Adipose tissue (tissue), 3 donors: Measurements from ENCODE around the gene IL1RL1. TPM values are rescaled to one million over a fixed set of nuclear protein-coding genes. Genes with fewer than 3 reads are reported as not detected.
"Not testable (repeated sequence)": the region's sequence is repeated elsewhere in the genome, so short reads cannot be mapped to it uniquely, and the experiment has no call there.

Experiments
- H3K27ac ChIP-seq: one replicate; pipeline ENCODE4 v1.5.1; 2013; ENCODE audit warnings: low read depth, low read length
- WGBS, 3 donors: extraction: QIAGEN DNeasy Blood & Tissue Kit; methylation state at CpG; one replicate each; pipeline ENCODE4 v1.1.7; 2013; 5-methylcytosine and 5-hydroxymethylcytosine counted together
- polyA plus RNA-seq, 3 donors: library from polyadenylated mRNA; stranded (reverse); fragments of 200-250 nt; gene quantifications; one replicate each; pipeline ENCODE4 v1.2.3, GENCODE V29; 2013
- donor health status: healthy with polysubstance abuse.
- donor health status: Bipolar disorder and iron deficiency.
- donor health status: healthy.

IL1RL1 gene
- polyA plus RNA-seq, 3 donors = 2.1 to 28.8 (median 5.6) TPM

GRCh38 chr2:102321941-102322719 lies 10.8 kb downstream of the IL1RL1 start:
- no peak overlapping the region for H3K27ac ChIP-seq

DNA sequence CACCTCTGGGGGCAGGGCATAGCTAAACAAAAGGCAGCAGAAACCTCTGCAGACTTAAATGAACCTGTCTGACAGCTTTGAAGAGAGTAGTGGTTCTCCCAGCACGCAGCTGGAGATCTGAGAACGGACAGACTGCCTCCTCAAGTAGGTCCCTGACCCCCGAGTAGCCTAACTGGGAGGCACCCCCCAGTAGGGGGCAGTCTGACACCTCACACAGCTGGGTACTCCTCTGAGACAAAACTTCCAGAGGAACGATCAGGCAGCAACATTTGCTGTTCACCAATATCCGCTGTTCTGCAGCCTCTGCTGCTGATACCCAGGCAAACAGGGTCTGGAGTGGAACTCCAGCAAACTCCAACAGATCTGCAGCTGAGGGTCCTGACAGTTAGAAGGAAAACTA lies 13.6 kb downstream of the IL1RL1 start:
- 78 to 98% (median 84%) methylated on average over 5 of the region's 5 CpGs for WGBS, 3 donors
- not testable (repeated sequence) for H3K27ac ChIP-seq

More at GRCh38 chr2:102321941-102322719, 10.8 kb downstream of the IL1RL1 start:
- WGBS, 3 donors = 63 to 82% (median 75%) methylated on average over 6 of the region's 6 CpGs

DNA sequence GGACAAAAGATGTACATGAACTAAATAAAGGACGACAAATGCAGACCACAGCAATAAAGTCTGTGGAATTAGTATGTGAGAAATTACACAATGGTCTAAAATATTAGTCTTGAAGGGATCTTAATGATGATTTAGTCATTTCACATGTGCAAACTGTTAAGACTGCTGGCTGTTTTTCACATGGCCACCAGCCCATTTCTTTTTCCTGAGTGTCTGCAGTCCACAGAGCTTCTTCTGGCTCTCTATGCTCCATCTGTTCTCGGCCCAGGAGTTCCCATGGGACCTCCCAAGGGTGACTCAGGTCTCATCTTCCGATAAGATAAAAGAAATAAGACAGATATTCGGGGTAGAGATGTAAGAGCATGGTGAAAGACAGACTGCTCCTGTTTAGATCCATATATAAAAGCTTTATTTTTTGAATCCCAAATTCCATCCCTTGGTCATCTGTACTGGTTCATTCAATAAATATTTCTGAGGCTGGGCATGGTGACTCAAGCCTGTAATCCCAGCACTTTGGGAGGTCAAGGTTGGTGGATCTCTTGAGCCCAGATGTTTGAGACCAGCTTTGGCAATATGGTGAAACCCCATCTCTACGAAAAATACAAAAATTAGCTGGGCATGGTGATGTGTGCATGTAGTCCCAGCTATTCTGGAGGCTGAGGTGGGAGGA lies 20.1 kb downstream of the IL1RL1 start:
- 59 to 73% (median 67%) methylated on average over 5 of the region's 5 CpGs for WGBS, 3 donors
- no peak overlapping the region for H3K27ac ChIP-seq

DNA sequence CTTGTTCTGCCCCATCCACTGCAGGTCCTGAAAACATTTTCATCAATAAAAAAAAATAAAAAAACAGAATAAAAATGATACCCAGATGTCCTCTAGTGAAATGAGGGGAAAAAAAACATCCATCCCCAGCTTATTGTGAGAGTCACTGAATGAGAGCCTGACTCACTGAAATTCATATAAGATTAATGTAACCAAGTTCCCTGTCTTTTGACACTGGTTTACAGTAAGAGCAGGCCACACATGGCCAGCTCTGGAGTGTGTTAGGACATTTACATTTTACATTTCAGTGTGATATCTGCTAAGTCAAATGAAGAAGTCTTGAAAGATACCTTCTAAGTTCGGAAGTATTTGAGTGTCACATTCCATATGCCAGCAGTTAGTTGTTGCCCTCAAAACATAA lies 23.1 kb downstream of the IL1RL1 start:
- no peak overlapping the region for H3K27ac ChIP-seq
- 79 to 97% (median 94%) methylated on average over 1 of the region's 1 CpG for WGBS, 3 donors

DNA sequence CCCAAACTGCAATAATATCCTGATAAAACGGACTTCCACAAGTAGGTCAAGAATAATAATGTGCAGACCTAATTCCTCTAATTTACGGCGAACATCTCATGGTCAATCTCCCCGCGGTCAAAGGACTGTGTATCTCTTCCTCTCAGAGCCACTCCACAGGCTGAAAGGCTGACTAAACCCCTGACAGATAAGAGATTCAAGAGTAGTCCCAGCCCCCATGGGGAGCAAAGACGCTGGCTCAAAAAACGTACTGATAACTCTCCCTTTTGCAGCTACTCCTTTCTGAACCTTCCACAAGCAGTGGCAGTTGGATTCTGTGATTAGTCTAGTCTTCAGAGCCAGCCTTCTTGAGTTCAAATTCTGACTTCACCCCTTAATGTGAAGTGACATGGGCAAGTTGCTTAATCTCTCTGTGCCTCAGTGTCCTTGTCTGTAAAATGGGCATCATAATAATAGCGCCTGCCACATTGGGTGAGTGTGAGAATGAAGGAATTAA lies 24.6 kb downstream of the IL1RL1 start:
- no peak overlapping the region for H3K27ac ChIP-seq
- 39 to 63% (median 43%) methylated on average over 8 of the region's 8 CpGs for WGBS, 3 donors

DNA sequence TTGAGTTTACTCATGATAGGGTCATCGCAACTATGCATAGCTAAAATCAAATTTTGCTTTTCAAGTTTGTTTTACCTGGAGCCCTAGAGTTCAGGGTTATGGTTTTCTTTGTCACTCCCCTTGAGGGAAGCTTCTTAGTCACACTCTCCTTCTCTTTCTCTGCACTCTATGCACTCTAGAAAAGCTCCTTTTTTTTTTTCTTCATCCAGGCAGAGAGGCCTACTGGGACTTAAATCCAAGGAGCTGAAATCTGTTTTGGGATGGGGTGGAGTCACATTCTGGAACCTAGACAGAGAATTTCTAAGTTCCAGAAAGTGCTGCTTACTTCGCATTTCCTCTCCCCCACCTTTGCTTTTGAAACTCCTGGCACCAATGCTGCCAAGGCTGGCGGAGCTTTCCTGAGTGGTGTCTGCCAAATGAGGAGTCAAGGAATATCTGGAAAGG lies 25.2 kb downstream of the IL1RL1 start:
- 50 to 79% (median 53%) methylated on average over 3 of the region's 3 CpGs for WGBS, 3 donors
- H3K27ac ChIP-seq = no peak overlapping the region

DNA sequence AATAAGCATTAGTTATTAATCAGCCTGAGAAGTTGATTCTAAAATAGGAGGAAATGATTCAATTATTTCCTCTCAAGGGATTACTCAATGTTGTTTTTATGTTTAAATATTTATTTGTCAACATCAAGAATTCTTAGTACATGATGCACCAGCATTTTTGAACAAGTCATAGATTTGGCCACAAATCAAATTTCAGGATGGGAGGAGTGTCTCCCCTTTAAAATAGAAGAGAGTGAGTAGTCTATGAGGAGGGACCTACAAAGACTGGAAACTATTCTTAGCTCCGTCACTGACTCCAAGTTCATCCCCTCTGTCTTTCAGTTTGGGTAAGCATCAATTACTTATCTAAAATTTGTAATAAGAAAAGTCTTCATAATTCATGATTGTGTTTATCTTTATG lies 25.6 kb downstream of the IL1RL1 start:
- no peak overlapping the region for H3K27ac ChIP-seq
- 42 to 64% (median 43%) methylated on average over 1 of the region's 1 CpG for WGBS, 3 donors

DNA sequence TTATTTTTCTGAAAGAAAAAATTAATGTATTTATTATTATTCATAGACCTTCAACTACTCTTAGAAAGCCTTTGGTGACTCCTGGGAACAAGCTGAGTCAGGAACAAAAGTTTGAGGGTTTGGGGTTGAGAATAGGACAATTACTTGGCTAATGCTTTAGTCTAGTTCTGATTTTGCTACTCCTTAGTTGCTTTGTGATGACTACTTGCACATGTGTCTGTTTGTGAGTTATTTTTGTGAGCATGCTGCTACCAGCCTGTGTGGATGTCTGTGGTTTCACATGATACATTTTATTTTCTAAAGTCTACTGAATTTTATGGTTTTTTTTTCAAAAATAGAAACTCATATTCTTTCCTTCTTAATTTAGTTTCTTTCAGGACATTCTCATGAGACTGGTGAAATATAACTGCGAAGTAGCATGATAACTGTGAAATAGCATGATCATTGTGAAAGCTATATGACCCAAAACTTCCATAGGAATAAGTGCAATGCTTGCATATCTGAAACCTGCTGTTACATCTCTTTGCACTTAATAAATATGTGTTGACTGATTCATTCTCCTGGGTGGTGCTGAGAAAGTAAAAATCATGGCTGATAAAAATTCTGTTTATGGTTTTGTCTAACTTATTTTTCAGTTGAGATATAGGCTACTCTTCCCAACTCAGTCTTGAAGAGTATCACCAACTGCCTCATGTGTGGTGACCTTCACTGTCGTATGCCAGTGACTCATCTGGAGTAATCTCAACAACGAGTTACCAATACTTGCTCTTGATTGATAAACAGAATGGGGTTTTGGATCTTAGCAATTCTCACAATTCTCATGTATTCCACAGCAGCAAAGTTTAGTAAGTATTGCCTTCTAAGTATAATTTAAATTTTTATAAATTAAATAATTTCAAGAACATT lies 26.4 kb downstream of the IL1RL1 start:
- no peak overlapping the region for H3K27ac ChIP-seq
- WGBS, 3 donors = 56 to 85% (median 80%) methylated on average over 3 of the region's 3 CpGs

DNA sequence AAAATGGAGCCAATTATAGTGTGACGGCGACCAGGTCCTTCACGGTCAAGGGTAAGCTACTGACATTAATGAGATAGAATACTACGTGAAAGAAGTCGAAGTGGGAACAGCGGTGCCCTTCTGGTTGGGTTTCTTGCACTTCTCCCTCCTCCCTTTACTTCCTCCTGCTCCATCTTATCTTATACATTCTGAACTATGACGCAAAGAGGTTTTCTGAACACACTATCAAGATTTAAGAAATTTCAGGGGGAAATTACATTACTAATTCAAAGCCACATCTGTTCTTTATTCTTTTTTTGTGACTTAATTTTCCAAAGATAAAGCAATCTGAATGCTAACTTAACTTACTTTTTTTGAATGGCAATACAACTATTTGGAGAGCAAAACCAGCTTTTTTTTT lies 29.4 kb downstream of the IL1RL1 start:
- 72 to 85% (median 82%) methylated on average over 7 of the region's 7 CpGs for WGBS, 3 donors
- H3K27ac ChIP-seq = no peak overlapping the region

GRCh38 chr2:102342888-102343287 lies 31.5 kb downstream of the IL1RL1 start:
- WGBS, 3 donors = 47 to 71% (median 53%) methylated on average over 3 of the region's 3 CpGs
- H3K27ac ChIP-seq = no peak overlapping the region

DNA sequence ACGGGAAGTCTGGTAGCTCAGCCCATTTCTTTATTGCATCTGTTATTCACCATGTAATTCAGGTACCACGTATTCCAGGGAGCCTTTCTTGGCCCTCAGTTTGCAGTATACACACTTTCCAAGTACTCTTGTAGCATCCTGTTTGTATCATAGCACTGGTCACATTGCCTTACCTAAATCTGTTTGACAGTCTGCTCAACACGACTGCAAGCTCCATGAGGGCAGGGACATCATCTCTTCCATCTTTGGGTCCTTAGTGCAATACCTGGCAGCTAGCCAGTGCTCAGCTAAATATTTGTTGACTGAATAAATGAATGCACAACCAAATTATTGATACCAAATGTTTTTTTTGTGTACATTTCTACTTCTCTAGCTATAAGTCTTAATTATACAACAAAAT lies 33.0 kb downstream of the IL1RL1 start:
- WGBS, 3 donors = 80 to 95% (median 94%) methylated on average over 3 of the region's 3 CpGs
- no peak overlapping the region for H3K27ac ChIP-seq

DNA sequence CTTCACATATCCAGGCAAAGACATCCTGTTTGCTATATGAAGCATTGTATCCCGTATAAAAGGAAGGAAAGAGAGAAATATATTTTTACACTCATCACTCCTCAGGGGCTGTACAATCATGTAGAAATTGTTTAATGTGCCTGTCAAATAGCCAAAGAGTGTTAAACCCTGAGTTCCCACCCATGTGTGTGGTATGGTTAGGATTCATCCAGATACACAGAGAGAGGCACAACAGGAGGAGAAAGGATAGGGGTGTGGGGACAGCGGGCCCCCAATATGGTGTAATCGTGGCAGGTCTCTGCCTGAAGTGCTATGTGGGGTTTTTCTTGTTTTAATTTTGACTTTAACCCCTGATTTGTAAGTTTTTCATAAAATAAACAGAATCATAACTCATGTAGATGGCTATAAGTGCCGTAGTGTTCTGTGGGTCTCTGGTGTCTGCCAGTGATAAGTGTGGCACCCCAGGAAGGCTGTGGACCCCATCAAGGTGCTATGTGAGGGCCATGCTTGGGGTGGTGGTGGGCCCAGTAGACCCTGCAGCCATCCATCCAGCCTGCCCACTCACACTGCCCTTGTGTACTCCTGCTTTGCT lies 34.1 kb downstream of the IL1RL1 start:
- 77 to 85% (median 84%) methylated on average over 4 of the region's 4 CpGs for WGBS, 3 donors
- no peak overlapping the region for H3K27ac ChIP-seq

GRCh38 chr2:102346381-102347130 lies 35.2 kb downstream of the IL1RL1 start:
- 89 to 92% (median 90%) methylated on average over 7 of the region's 7 CpGs for WGBS, 3 donors
- H3K27ac ChIP-seq = no peak overlapping the region

GRCh38 chr2:102350137-102350793 lies 38.9 kb downstream of the IL1RL1 start:
- 47 to 57% (median 57%) methylated on average over 1 of the region's 1 CpG for WGBS, 3 donors
- H3K27ac ChIP-seq = no peak overlapping the region

- no peak within 1 kb of the TSS for H3K27ac ChIP-seq
- WGBS, 3 donors = 0 to 4% (median 1%) methylated on average over 63 to 69 of the region's 69 CpGs
These were observed 44.4 kb downstream of the IL1RL1 start, which contains the start of gene IL18R1 for GRCh38 chr2:102355526-102356380. TSS of gene IL18R1 (plus strand) at chr2:102355796. CDS start at chr2:102362661, 6,865 bp downstream.

DNA sequence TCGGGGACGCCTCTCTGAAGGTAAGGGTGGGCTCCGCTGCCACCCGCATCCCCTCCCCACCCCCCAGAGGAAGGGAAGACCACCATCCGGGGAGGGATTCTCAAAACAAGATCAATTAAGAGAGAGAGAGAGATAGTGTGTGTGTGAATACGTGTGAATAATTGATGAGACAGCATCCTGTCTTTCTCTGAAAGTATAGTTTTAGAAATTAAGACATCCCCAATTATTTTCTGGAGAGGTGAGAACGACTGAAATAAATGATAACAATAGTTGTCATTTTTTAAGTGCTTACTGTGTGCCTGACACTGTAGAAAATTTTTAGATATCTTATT lies 45.0 kb downstream of the IL1RL1 start:
- no peak overlapping the region for H3K27ac ChIP-seq
- 9 to 21% (median 10%) methylated on average over 7 of the region's 7 CpGs for WGBS, 3 donors
